GM18520 (cell line): ENCODE results near the gene XKR8.
A peak's percentile ranks its signal among the peaks of the same experiment; 100 is the strongest.

Source experiments
- ATAC-seq: cut with Tn5 transposase; IDR thresholded peaks from one replicate; pipeline ENCODE4 v1.9.1; 2021; ENCODE audit not compliant: unreplicated experiment

Gene XKR8, protein sequence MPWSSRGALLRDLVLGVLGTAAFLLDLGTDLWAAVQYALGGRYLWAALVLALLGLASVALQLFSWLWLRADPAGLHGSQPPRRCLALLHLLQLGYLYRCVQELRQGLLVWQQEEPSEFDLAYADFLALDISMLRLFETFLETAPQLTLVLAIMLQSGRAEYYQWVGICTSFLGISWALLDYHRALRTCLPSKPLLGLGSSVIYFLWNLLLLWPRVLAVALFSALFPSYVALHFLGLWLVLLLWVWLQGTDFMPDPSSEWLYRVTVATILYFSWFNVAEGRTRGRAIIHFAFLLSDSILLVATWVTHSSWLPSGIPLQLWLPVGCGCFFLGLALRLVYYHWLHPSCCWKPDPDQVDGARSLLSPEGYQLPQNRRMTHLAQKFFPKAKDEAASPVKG

DNA sequence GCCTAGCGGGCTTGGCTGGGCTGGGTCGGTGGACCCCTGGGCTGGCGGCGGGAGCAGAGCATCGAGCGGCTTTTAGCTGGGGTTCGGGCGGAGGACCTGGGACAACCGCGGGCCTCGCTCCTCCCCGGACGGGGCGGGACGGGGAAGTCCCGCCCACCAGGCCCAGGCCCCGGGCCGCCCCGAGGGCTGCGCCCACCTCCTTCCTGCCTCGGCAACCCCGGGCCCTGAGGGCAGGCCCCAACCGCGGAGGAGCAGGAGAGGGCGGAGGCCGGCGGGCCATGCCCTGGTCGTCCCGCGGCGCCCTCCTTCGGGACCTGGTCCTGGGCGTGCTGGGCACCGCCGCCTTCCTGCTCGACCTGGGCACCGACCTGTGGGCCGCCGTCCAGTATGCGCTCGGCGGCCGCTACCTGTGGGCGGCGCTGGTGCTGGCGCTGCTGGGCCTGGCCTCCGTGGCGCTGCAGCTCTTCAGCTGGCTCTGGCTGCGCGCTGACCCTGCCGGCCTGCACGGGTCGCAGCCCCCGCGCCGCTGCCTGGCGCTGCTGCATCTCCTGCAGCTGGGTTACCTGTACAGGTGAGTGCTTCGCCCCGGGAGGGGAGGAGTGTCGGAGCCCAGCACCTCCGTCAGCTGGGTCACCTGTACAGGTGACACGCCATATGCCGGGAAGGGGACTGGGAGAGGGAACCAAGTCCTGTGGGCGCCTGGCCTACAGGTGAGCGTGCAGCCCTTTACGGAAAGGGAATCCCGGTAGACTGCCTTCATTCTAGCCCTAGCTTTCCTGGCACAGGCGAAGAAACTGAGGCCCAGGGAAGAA lies at the start of gene XKR8:
TSS of gene XKR8 (plus strand) at position 182 of the 812 bp plus-strand sequence. CDS start at position 279, 97 bp downstream.
- ATAC-seq = peak; percentile 48

DNA sequence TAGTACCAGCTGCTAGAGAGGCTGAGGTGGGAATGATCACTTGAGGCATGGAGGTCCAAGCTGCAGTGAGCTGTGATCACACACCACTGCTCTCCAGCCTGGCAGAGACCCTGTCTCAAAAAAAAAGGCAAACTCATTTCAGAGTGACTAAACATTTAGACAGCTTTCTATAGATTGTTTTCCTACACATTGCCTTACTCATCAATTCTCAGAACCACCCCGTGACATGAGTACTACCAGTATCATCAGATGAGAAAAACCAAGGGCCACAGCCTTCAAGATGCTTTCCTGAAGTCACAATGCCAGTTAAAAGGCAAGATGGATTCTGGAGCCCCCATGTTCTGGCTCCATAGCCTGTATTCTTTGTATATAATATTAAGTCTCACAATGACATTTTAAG lies 47.3 kb upstream of the XKR8 start:
- no peak for ATAC-seq

DNA sequence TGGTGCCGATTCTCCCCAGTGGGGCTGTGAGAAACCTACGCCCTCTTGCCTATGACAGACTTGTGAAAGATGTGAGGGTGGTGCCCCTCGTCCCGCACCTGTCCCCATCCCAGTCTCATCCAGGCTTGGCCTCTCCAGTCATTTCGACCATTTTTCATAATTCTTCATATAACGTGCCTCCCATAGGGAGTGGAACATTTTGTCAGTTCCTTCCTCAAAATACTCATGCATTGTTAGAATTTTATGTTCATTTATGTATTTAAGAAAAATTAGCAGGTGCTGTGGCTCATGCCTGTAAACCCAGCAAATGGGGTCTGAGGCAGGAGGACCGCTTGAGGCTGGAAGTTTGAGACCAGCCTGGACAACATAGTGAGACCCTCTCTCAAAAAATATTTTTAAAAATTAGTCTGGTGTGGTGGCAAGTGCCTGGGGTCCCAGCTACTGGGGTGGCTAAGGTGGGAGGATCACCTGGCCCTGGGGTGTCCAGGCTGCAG lies 44.6 kb upstream of the XKR8 start:
- no peak for ATAC-seq

DNA sequence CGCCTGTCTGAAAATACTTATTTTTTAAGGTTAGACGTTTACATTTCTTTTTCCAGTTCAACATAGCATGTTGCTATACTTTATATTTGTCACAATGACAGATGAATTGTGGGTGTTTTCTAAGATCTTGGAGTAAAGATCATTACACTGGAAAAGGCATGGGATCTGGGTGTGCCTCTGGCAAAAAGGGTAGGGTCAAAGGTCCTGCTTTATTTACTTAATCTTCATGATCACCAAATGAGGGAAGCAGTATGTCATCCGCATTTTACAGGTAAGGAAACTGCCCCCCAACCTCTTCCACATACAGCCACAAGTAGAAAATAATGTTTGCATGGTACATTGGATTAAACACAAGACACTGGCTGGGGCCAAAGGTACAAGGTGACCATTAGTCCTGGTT lies 37.5 kb upstream of the XKR8 start:
- ATAC-seq = no peak

DNA sequence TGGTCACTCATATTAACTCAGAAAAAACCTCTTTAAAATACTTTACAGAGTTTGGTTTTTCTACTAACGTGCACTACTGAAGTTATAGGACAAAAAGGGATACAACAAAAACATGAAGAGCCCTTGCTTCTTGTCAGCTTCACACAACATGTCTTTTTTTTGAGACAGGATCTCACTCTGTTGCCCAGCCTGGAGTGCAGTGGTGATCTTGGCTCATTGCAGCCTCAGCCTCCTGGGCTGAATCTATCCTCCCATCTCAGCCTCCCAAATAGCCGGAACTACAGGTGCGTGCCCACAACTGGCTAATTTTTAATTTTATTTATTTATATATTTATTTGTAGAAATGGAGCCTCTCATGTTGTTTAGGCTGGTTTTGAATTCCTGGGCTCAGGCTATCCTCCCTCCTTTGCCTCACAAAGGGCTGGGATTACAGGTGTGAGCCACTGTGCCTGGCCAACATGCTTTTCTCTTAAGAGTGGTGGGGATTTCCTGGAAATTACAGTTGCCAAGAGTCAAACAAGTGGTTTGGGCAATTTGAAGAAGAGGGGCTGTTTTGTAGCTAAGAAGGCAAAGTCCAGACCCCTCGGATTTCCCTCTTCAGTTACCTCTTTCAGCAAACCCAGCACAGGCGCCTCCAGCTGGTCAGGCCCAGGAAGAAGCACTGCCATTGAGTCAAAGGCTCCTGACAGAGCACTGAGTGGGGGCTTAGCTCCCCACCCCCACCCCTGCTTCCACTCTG lies 31.4 kb upstream of the XKR8 start:
- ATAC-seq = no peak

DNA sequence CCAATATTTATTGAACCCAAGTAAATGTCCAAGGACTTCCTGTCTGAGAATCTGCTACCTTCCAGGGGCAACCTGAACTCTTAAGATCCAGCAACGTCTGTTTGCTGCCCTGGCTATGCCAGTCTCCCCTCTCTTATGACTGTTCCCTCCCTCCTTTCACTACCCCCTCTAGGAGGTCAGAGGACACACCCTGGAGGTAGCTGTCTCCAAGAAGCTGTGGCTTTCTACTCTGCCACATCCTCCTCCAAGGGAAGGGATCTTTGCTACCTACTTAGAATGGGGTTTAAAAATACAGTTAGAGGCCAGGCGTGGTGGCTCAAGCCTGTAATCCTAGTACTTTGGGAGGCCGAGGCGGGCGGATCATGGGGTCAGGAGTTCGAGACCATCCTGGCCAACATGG lies 28.6 kb upstream of the XKR8 start:
- no peak for ATAC-seq

DNA sequence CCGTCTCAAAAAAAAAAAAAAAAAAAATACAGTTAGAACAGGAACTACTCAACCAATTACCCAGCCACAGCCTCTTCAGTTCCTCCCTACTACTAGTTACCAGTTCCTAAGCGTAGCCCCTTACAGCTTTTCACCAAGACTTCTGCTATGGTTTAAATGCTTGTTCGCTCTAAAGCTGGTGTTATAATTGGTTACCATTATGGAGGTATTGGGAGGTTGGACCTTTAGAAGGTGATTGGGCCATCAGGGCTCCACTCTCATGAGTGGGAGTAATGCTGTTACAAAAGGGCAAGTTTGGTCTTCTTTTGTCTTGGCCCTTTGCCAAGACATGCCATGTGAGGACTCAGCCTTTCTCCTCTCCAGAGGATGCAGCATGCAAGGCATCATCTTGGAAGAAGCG lies 28.0 kb upstream of the XKR8 start:
- ATAC-seq = no peak

DNA sequence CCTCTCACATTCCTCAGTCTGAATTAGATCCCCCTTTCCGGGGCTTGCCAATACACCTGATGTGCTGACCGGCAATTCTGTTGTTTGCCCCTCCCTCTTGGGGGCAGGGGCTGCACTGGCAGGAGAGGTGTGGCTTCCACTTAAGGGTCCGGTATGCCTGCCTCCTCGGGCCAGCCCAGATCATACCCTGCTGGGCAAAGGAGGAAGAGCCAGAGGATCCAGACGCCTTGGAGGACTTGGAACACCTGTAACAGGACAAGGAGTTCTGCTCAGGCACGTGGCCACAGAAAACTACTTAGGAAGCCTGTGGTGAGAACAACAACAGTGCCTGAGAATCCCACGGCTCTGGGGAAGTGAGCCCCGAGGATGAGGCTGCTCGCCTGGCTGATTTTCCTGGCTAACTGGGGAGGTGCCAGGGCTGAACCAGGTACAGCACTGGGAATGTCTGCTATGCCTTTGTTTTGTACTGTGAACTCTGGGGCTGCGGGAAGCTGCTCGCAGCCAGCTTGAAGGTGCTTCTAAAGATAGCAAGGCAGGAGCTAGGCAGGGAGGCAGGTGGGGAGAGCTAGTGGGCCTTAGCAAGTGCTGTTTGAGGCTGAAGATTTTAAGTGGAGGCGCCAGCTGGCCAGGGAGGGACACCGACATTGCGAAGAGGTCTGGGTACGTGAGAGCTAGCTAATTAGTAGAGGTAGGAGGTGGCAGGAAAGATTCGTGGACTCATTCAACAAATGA lies 24.8 kb upstream of the XKR8 start, which contains the start of gene SMPDL3B:
TSS of gene SMPDL3B (plus strand) at position 183 of the 732 bp plus-strand sequence. CDS start at position 367, 184 bp downstream.
- ATAC-seq = no peak

DNA sequence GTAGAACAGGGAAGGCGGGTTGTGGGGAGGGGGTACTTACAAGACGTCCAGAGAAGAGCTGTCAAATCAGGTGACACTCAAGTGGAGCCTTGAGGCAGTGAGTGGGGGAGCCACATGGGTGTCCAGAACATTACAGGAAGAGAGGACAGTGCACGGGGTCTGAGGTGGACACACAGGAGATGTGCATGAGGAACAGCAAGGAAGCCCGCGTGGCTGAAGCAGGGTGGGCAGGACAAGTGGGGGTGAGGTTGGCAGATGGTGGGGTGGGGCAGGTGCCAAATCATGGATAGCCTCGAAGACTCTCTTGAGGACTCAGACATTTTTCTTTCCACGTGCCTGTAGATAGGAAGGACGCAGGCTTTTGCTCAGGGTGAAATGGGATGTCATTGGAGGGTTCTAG lies 24.1 kb upstream of the XKR8 start:
- no peak for ATAC-seq

DNA sequence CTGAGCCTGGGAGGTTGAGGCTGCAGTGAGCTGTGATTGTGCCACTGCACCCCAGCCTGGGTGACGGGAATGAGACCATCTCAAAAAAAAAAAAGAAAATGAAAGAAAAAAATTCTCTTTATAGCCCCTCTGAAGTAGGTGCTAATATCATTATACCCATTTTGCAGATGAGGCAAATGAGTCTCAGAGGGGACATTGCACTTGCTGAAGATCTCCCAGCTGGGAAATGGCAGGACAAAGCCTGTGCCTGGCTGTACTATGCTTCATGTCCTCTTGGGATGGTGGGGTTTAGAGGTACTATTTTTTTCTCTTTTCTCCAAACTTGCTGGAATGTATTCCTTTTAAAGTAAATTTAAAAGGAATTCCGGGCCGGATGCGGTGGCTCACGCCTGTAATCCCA lies 23.4 kb upstream of the XKR8 start:
- ATAC-seq = no peak

DNA sequence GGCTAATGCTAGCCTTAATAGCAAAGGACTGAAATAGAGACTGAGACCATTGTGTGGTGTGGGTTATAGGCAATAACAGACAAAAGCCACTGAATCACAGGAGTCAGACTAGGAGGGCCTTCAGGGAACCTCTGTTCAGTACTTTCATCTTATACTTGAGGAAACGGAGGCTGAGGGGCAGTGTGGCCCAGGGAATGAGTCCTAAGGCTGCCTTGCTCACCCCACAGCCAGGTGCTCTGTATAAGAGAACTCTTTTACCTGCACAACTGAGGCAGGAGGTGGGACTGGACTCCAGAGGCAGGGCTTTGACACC lies 22.3 kb upstream of the XKR8 start:
- no peak for ATAC-seq

DNA sequence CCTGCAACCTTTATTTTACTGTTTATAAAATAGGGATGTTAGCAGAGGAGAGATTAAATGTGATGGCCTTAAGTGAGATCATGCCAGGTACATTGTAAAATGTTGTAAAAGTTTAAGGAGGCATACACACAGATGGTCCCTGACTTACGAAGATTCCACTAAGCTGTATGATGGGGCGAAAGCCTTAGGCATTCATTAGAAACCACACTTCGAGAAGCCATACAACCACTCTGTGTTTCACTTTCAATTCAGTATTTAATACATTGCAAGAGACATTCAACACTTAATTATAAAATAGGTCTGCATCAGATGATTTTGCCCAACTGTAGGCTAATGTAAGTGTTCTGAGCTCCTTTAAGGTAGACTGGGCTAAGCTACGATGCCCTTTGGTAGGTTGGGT lies 21.3 kb upstream of the XKR8 start:
- ATAC-seq = no peak

DNA sequence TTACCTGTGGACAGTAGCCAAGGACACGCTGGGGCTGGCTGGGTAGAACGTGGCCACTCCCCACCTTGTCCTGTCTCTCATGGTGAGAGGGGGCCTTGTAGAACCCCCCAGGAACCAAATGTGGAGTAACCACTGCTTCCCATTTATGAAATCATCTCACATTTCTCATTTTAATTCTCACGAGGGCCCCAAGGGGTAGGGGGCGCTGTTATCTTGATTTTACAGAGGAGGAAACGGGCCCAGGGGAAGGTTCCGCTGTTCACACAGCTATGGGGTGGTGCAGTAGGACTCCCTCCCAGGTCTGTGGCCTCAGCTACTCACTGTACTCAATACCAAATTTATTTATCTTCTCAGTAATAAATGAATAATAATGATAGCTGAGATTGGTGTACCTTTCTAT lies 19.5 kb upstream of the XKR8 start:
- ATAC-seq = no peak

DNA sequence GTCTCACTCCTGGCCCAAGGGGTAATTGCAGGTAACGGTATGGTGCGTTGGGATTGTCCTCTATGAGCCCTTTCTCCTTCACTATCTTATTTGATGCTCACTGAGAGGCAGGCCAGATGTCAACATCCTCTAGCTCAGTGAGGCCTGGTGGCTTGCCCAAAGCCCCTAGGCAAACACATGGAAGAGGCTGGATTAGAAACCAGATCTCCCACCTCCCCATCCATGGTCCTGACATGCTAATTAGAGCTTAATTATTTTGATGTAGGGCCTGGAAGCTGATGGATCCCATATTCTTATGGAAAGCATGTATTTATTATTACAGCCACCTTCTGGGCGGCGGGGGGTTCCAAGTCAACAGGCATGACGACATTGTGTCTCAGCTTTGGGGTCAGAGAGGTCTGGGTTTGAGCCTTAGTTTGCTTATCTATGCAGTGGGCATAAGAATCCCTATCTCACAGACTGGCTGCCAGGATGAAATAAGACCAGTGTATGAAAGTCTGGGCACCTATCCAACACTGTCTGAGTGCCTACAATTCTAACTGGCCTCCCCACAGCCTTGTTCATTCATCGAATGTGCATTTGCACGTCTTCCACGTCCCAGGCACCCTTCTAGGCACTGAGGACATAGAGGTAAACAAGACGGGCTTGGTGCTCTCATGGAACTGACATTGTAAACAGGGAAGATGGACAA lies 18.8 kb upstream of the XKR8 start:
- no peak for ATAC-seq

DNA sequence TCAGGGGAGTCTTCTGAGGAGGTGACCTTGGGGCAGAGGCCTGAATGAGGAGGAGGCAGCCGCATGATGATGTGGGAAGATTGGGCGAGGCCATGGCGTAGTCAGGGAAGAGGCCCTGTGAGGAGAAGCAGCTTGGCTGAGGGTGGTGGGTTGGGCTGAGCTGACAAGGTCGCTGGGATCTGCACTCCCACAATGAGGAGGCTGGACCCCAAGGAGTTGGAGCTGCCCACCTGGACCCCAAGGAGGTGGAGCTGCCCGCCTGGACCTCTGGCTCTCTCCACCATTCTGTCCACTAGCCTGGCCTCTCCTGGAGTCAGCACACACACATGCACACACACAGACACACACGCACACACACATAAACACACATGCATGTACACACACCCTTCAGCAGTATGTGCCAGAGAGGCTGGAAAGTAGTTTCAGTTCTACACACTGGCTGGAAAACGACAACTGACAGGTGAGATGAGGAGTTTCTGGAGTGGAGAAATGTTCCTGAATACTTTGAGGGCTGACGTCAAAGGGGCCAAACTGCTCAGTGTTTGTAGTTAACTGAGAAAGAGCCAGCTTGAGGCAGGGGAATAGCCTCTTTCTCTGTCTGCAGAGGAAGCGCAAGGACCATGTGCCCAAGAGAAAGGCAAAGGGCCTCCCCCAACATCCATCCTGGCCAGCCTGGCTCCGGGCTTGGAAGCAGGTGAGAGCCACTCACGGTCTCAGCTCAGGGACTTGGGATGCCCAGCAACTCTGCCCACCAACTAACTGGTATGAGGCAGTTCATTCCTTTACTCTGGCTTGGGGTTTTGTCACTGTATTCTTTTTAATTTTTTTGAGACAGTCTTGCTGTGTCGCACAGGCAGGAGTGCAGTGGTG lies 17.9 kb upstream of the XKR8 start:
- ATAC-seq = no peak

DNA sequence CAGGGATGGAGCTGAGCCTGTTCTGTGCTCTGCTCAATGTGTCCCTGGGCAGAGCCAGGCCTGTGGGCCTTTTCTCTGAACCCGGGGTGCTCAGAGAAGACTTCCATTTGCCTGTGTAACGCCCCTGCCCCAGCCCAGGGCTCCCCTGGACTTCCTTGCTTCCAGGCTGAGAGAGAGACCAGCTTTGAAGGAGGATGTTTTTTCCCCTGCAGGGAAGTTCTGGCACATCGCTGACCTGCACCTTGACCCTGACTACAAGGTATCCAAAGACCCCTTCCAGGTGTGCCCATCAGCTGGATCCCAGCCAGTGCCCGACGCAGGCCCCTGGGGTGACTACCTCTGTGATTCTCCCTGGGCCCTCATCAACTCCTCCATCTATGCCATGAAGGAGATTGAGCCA lies 14.8 kb upstream of the XKR8 start:
- no peak for ATAC-seq

DNA sequence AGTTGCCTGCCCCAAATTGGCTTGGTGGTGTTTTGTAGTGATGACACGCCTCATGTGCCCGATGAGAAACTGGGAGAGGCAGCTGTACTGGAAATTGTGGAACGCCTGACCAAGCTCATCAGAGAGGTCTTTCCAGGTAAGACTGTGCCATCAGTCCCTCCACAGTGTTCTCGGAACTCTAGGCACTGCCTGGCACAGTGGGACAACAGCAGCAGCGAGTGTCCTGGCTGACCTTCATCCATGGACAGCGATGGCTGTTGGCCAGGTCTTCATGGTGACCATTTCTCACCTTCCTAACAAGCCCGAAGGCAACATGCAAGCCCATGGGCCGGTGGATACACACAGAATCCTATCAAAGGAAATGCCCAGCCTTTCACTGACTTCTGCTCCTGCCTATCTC lies 10.7 kb upstream of the XKR8 start:
- no peak for ATAC-seq

DNA sequence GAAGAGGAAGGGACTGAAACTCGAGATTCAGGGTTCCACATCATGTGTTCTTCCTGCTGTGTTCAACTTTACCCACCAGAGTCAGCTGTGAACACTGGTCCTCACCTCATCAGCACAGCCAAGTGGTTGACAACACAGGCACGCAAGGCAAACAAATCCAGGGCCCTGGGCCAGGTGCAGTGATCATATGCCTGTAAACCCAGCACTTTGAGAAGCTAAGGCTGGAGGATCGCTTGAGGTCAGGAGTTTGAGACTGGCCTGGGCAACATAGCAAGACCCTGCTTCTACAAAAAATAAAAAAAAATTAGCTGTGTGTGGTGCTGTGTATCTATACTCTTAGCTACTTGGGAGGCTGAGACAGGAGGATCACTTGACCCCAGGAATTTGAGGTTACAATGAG lies 8.4 kb upstream of the XKR8 start:
- no peak for ATAC-seq

DNA sequence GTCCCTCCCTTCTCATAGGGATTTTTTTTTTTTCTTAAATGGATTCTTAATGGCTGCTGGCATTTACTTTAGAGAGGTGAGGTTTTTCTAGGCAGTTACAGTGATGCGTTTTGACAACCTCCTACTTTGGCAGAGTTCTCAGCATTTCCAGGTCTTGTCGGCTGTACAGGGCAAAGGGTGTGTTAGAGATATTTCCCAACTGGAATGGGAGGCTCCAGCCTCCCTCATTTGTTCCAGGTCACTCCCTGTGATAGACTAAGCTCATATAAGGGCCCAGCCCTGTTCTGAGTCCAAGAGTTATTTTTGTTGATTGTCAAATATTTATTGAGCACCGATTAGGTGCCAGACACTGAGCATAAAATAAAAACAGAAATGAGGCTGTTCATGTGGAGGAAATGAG lies 7.6 kb upstream of the XKR8 start:
- ATAC-seq = no peak
